ENCODE data around the gene DNAJB6.

The DNAJB6 gene

GRCh38 chr7:157401567-157402387 is 65.0 kb downstream of the DNAJB6 start:
- Histone ChIP-seq H3K9ac (ENCODE audit: low read length) (no peak overlapping the region), H3K9me2 (replicated peaks; ENCODE audit: insufficient read depth, low read length) (no peaks in the 10 kb centered on the region), H3K79me2 (ENCODE audit: insufficient read depth, low read length) (0 out of 2 replicates have a peak, but pooled peaks cover 5% of the 10 kb centered on the region), H4K20me1 (ENCODE audit: low read depth, low read length) (no peaks in the 10 kb centered on the region), H3K27ac (ENCODE audit: low read depth, low read length) (no peak overlapping the region), H3K4me3 (ENCODE audit: insufficient read depth, low read length, poor library complexity, severe bottlenecking) (no peak overlapping the region), H3K36me3 (ENCODE audit: low read length) (no peaks in the 10 kb centered on the region), H3K27me3 (ENCODE audit: low read length) (no peaks in the 10 kb centered on the region), H3F3A (ENCODE audit: insufficient read depth) (no peaks in the 10 kb centered on the region), H3K9me3 (ENCODE audit: insufficient read depth, low read length) (no peaks in the 10 kb centered on the region), H2AFZ (ENCODE audit: low read depth, low read length, severe bottlenecking) (no peak overlapping the region), H3K4me2 (ENCODE audit: low read depth, low read length, poor library complexity, severe bottlenecking) (no peak overlapping the region)
- TF ChIP-seq CTCF (IDR thresholded peaks at IDR 0.05; ENCODE audit: insufficient read depth, low read length, poor library complexity, severe bottlenecking) (no peak), EZH2phosphoT487 (conservative IDR thresholded peaks at IDR 0.05; ENCODE audit: low read length) (no peak)

GRCh38 chr7:157402388-157402703 is 65.5 kb downstream of the DNAJB6 start:
- Histone ChIP-seq H3K4me2 (ENCODE audit: low read depth, low read length, poor library complexity, severe bottlenecking) (no peak overlapping the region), H3K9ac (ENCODE audit: low read length) (no peak overlapping the region), H3K79me2 (ENCODE audit: insufficient read depth, low read length) (0 out of 2 replicates have a peak, but pooled peaks cover 5% of the 10 kb centered on the region), H3F3A (ENCODE audit: insufficient read depth) (no peaks in the 10 kb centered on the region), H2AFZ (ENCODE audit: low read depth, low read length, severe bottlenecking) (no peak overlapping the region), H4K20me1 (ENCODE audit: low read depth, low read length) (no peaks in the 10 kb centered on the region), H3K9me3 (ENCODE audit: insufficient read depth, low read length) (no peaks in the 10 kb centered on the region), H3K27ac (ENCODE audit: low read depth, low read length) (no peak overlapping the region), H3K36me3 (ENCODE audit: low read length) (no peaks in the 10 kb centered on the region), H3K4me3 (ENCODE audit: insufficient read depth, low read length, poor library complexity, severe bottlenecking) (no peak overlapping the region), H3K9me2 (replicated peaks; ENCODE audit: insufficient read depth, low read length) (no peaks in the 10 kb centered on the region), H3K27me3 (ENCODE audit: low read length) (no peaks in the 10 kb centered on the region)
- TF ChIP-seq EZH2phosphoT487 (conservative IDR thresholded peaks at IDR 0.05; ENCODE audit: low read length) (no peak), CTCF (IDR thresholded peaks at IDR 0.05; ENCODE audit: insufficient read depth, low read length, poor library complexity, severe bottlenecking) (no peak)

GRCh38 chr7:157402911-157403534 is 66.2 kb downstream of the DNAJB6 start:
- no peaks in the 10 kb centered on the region for H3K36me3 ChIP-seq (ENCODE audit: low read length)
- 0 out of 2 replicates have a peak, but pooled peaks cover 5% of the 10 kb centered on the region for H3K79me2 ChIP-seq (ENCODE audit: insufficient read depth, low read length)
- H3K9me3 ChIP-seq (ENCODE audit: insufficient read depth, low read length), result no peaks in the 10 kb centered on the region
- no peaks in the 10 kb centered on the region for H4K20me1 ChIP-seq (ENCODE audit: low read depth, low read length)
- H3K27me3 ChIP-seq (ENCODE audit: low read length), result no peaks in the 10 kb centered on the region
- H3F3A ChIP-seq (ENCODE audit: insufficient read depth), result no peaks in the 10 kb centered on the region
- no peak overlapping the region for H2AFZ ChIP-seq (ENCODE audit: low read depth, low read length, severe bottlenecking)
- no peak overlapping the region for H3K27ac ChIP-seq (ENCODE audit: low read depth, low read length)
- H3K4me2 ChIP-seq (ENCODE audit: low read depth, low read length, poor library complexity, severe bottlenecking), result no peak overlapping the region
- H3K9me2 ChIP-seq (replicated peaks; ENCODE audit: insufficient read depth, low read length), result no peaks in the 10 kb centered on the region
- H3K4me3 ChIP-seq (ENCODE audit: insufficient read depth, low read length, poor library complexity, severe bottlenecking), result no peak overlapping the region
- no peak overlapping the region for H3K9ac ChIP-seq (ENCODE audit: low read length)
- TF ChIP-seq EZH2phosphoT487 (conservative IDR thresholded peaks at IDR 0.05; ENCODE audit: low read length), result no peak
- TF ChIP-seq CTCF (IDR thresholded peaks at IDR 0.05; ENCODE audit: insufficient read depth, low read length, poor library complexity, severe bottlenecking), result no peak
